SHP77 (cell line): ENCODE results near the gene ARL6IP1.
"Not testable (repeated sequence)": the region's sequence is repeated elsewhere in the genome, so short reads cannot be mapped to it uniquely, and the experiment has no call there.

ENCODE experiments used
- DNase-seq, 2 experiments: peaks; one replicate each; lab custom pipeline; 2025; lab: John Stamatoyannopoulos, UW

Gene ARL6IP1

GRCh38 chr16:18799500-18799899 is 1.8 kb downstream of the ARL6IP1 start:
- DNase-seq: no peak

GRCh38 chr16:18797746-18798145 is 3.6 kb downstream of the ARL6IP1 start:
- no peak for DNase-seq

DNA sequence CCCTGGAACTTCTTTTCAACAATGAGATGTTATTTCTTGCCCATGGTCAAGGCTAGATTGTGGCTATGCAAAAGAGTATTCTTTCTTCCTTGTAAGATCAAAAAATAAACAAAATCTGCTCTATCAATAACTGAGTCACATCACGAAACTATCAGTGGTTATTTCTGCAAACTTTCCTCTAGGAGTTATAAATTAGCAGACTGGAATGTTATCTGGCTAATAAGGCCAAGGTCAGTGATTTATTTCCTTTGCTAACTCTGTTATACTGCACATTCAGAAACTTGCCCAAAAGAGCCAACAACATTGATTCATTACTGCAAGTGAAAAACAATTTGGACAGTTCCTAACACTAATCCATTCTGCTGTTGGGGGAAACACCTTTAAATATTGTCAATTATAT is 5.0 kb downstream of the ARL6IP1 start:
- DNase-seq: no peak

DNA sequence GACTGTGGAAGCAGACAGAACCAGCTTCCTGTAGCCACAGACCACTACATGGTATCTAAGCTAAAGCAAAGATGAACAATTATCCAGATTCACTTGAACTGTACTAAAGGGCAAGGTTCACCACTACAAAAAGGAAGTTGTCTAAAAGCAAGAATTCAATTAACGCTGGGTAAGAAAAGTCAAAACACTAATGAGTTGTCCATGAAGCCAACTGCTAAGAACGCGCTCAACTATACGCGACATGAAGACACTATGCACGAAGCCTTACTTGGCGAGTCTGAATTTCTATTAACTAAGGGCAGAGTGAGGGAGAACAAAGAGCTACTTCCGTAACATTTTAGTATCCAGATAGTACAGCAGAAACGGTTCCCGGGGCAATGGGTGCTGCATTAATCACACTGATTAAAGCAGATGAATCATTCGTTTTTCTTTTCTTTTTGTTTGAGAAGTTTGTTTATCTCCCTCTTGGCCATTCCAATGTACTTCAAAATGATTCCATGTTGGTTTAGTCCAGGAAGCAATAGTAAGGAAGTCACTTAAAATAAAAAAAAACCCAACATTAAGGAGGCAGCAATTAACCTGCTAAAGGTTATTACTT is 8.4 kb downstream of the ARL6IP1 start:
- no peak for DNase-seq

- DNase-seq: peak; percentile 95
These were observed 11.3 kb downstream of the ARL6IP1 start, which contains the start of gene RPS15A for GRCh38 chr16:18789850-18790706. Gene RPS15A (minus strand): TSS chr16:18790334. CDS start chr16:18789113, 1,221 bp downstream.

- no peak for DNase-seq
These were observed 11.9 kb downstream of the ARL6IP1 start for GRCh38 chr16:18789515-18789849.

DNA sequence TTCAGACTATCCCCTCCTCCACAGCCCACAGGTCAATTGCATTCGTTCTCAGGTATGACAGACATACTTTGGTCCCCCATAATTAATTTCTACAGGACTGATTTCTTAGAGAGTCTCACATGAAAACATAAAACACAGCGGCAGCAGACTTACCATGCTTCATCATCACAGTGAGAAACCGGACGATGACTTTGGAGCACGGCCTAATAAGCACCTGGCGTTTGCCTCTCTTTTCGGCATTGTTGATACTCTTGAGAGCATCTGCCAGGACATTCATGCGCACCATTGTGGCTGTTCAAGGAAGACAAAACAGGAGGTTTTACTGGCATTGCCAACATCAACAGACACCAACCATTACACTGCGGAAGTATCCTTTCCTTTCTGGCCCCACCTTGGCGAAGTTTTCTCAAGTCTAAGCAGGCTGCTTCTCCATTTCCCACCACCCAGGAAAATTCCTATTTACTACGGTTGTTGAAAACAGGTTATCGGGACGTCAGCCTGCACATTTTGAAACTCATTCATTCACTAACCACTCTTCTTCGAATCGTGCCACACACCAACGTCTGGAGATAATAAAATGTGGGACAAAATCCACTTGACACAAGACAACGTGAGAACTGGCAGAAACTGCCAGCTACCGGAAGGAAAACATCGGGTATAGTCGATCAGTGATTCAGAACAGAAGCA is 12.4 kb downstream of the ARL6IP1 start:
- no peak for DNase-seq

GRCh38 chr16:18784917-18785623 is 16.3 kb downstream of the ARL6IP1 start:
- no peak for DNase-seq

DNA sequence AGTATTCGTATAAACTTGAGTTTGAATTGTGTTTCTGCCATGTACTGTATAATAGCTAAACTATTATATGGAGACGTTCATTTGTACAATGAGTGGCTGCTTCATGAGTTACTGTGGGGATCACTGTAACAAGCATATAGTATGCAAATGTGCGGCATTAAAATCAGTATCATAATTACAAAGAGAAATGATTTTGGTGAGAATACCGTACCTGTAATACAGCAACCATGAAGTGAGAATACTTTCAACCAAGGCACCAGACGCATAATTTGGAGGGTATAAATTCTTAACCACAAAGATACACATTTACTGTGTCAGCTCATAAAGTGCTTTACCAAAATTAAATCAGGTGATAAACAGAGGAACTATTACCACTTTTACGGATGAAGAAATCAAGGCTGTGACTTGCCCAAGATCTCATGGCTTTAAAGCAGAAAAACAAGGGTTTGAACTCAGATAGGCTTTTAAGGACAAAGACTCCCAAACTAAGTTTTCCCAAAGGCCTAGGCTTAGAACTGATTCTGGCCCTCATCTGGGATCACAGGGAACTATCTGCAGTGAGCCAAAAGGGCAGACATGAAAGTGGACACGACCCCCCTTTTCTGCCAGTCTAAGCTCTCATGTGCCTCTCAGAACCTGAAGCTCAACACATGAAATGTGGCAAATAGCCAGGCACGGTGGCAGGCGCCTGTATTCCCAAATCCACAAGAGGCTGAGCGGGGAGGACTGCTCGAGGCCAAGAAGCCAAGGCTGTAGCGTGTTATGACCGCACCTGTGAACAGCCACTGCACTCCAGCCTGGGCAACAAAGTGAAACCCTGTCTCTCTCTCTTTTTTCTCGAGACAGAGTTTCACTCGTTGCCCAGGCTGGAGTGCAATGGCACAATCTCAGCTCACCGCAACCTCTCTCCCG is 17.7 kb downstream of the ARL6IP1 start:
- no peak for DNase-seq

DNA sequence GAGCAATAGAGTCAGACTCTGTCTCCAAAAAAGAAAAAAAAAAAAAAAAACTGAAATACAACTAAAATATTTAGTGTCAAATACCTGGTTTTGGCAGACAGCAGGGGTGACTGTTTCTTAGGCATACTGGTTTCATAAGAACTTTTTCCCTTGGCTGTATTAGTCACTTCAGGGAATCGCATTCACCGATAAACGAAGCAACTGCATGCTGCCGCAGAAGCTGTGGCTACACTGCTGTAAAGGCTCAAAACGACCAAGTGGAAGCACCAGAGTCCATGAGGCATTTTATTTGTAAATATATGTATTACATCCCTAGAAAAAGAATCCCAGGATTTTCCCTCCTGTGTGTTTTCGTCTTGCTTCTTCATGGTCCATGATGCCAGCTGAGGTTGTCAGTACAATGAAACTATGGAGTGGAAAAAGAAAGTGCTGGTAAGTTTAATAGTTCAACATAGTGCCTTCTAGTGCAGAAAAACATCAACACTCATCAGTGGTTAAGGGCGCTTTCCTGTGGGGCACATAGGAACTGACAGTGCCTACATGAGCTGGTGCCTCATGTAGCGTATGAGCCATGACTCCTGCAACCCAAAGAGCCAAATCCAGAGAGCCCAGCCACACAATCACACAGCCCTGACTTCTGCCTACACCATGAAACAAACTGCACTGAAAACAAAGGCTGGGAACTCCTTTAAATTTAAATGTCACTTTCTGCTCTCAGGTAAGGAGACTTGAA is 18.5 kb downstream of the ARL6IP1 start:
- no peak for DNase-seq

DNA sequence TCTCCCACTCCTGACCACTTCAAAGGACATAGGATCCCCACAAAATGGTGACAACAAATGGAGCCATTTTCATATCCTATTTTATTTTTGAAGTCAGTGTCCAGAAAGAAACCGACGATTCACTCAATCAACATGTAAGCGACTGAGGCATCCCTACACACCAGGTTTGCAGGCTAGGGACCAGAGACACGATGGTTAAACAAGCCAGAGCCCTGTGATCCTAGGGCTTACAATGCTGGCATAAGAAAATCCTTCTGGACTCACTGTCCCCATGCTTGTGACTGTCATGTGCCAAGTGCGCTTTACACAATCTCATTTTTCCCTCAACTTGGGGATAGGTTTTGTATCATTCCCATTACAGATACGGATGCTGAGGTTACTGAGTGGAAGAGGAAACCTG is 20.1 kb downstream of the ARL6IP1 start:
- not testable (repeated sequence) for DNase-seq

- not testable (repeated sequence) for DNase-seq
These were observed 20.8 kb downstream of the ARL6IP1 start for GRCh38 chr16:18780460-18781026.

GRCh38 chr16:18777664-18778063 is 23.7 kb downstream of the ARL6IP1 start:
- not testable (repeated sequence) for DNase-seq

- not testable (repeated sequence) for DNase-seq
These were observed 25.0 kb downstream of the ARL6IP1 start for GRCh38 chr16:18776334-18776733.

DNA sequence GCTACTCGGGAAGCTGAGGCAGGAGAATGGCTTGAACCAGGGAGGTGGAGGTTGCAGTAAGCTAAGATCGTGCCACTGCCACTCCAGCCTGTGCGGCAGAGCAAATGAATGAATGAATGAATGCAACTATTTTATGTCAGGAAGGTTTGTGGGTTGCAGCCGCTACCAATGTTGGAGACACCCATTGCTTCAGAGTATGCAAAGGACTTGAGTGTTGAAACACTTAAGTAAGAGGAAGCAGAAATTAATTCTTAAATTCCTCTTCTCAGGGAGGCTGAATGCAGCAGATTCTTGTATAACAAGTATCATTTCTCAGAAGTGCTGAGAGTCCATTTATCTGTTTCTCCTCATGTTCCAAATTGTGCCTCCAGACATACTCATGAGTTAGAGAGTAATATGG is 26.7 kb downstream of the ARL6IP1 start:
- not testable (repeated sequence) for DNase-seq

GRCh38 chr16:18772171-18772570 is 29.2 kb downstream of the ARL6IP1 start:
- not testable (repeated sequence) for DNase-seq

GRCh38 chr16:18770336-18770962 is 30.9 kb downstream of the ARL6IP1 start:
- DNase-seq: not testable (repeated sequence)

GRCh38 chr16:18767217-18767616 is 34.1 kb downstream of the ARL6IP1 start:
- not testable (repeated sequence) for DNase-seq

DNA sequence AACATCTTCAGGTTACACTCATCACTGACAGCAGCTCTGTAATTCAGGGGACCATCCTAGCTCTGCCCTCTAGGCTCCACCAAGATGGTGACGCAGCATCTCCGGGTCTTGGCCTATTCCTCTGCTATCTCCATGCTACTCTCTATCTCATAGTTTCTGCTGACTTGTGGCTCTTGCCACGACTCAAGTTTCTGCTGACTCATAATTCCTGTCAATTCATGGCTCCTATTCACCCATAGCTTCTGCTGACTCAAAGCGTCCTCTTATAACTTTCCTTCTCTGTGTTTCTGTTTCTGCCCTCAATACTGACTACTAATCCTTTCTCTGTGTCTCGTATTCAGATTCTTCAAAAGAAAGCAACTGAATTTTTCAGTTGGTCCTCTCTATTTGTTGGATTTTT is 38.6 kb downstream of the ARL6IP1 start:
- not testable (repeated sequence) for DNase-seq
